Fibroblast of upper back skin (primary cell): ENCODE data around the gene CELSR2.

Source experiments
- DNase-seq: peaks from one replicate; pipeline ENCODE4 v3.0.0-alpha.2; 2013

CELSR2 gene

DNA sequence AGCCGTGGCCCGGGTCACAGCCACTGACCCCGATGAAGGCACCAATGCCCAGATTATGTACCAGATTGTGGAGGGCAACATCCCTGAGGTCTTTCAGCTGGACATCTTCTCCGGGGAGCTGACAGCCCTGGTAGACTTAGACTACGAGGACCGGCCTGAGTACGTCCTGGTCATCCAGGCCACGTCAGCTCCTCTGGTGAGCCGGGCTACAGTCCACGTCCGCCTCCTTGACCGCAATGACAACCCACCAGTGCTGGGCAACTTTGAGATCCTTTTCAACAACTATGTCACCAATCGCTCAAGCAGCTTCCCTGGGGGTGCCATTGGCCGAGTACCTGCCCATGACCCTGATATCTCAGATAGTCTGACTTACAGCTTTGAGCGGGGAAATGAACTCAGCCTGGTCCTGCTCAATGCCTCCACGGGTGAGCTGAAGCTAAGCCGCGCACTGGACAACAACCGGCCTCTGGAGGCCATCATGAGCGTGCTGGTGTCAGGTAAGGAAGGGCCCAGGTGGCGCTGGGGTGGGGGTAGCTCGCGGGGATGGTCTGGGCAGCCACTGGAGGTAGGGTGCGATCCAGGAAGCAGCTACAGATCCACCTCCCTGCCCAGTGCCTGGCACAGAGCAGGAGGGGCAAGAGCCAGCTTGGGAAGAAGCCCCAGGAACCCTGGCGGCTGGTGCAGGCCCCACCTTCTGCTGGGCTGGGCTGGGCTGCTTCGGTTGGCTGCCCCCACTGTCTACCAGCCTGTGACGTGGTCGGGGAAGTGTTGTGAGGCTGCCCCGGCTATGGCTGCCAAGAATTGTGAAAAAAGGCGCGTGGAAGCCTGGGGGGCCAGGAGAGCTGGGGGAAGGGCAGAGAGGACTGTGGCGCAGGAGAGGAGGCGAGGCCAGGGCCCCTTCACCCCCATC lies 3.8 kb downstream of the CELSR2 start:
- DNase-seq: no peak

DNA sequence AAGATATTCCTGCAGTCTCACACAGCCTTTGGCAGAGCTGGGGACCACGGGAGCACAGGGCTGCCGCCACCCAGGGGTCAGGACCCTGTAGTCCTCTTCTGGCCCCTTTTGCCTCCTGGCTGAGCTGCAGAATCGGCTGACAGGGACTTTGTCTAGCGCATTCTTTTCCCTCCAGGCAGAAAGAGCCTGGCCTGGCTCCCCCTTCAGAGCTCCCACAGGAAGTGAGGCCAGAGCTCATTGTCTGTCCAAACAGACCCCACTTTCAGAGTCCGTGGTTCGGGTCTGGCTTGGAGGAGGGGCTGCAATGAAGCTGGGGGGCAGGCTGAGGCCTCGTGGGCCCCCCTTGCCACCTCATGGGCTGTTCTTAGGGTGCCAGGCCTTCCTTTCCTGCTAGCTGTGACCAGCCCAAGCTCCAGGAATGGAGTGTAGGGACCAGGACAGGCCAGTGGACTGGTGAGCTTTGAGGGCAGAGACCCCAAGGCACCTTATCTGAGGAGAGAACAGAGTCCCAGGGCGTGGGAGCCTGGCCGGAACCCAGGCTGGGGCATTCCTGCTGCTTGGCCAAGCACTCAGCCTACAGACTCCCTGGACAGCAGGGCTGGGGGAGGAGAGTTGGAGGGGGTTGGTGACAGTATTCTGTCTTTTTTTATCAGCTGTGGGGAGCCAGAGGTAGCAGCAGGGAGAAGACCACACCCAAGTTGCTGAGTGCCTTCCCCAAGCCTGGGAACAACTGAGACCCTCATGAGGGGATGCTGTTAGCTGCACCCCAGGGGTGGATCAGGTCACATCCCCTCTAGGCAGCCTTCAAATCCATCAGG lies 4.7 kb downstream of the CELSR2 start:
- DNase-seq: peak; percentile 27

DNA sequence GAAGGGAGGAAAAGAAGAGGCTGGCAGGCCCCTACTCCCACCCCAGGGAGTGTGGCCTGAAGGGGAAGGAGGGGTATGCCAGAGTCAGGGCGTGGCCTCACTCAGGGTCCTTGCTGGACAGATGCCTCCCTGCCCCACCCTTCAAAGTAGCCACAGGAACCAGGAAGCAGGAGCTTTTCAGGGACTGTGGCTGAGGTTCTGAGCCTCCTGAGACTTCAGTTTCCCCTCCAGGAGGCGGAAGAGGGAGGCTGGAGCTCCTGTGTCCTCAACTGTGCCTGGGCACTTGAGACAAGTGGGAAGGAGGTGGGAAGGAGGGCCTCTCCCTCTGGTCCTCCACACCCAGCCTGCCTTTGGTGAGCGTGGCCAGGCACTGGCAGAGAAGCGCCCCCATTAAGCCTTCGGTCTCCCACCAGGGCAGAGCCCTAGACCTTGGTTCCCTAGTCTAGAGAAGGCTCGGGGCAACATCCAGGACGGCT lies 5.3 kb downstream of the CELSR2 start:
- DNase-seq: no peak

DNA sequence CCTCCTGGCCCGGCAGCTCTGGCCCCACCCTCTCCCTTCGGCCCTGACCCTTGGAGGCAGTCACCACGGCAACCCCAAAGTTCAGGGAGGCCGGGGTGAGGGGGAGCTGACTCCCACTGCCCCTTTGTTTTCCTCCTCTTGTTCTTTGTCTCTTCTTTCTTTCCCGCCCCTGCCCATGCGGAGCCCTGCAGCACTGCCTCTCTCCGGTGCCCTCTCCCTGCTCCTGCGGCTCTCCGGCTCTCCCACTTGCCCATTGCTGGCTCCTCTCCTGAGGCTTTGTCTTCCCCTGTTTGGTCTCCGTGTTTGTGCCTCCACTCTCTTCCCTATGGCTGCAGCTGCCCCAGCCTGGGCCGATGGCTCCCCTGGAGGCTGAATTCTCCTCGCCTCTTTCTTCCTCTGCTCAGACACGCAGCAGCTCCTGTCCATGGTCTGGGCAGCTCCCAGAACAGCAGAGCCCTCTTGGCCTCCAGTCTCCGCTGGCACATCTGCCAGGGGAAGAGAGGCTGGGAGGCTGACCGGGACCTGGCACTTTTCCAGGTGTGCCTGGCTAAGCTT lies 5.8 kb downstream of the CELSR2 start:
- DNase-seq: no peak

DNA sequence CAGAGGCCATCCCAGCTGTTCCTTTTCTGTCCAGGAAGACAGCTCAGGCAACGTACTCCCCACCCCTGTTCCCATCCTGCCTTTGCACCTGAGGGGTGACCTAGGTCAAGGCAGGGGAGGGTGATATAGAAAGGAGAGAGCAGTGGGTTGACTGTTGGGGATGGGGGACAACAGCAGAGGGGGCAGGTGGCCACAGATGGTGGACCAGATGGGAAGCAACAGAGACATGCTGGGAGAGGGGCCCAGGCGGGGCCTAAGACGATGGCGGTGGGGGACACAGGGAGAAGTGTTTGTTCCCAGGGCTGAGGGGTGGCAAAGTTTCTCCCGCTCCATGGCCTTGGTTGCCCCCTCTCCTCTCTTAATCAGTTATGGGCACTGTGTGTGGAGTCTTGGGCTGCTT lies 6.3 kb downstream of the CELSR2 start:
- DNase-seq: no peak

DNA sequence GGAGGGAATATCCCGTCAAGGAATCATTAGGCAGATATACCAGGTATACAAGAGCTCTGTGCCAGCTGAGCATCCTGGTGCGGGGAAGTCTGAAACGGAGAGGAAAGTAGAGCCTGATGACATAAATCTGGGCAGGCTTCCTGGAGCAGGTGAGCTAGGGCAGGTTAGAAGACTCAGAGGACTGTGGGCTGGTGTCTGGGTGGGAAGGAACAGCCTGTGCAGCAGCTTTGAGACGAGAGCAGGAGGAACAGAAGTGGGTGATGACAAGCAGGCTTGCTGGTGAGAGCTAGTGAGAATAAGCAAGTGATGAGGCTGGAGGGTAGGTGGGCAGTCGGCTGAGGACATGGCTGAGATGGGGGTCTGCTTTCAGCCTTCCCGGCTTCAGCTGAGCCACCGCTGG lies 6.7 kb downstream of the CELSR2 start:
- no peak for DNase-seq

DNA sequence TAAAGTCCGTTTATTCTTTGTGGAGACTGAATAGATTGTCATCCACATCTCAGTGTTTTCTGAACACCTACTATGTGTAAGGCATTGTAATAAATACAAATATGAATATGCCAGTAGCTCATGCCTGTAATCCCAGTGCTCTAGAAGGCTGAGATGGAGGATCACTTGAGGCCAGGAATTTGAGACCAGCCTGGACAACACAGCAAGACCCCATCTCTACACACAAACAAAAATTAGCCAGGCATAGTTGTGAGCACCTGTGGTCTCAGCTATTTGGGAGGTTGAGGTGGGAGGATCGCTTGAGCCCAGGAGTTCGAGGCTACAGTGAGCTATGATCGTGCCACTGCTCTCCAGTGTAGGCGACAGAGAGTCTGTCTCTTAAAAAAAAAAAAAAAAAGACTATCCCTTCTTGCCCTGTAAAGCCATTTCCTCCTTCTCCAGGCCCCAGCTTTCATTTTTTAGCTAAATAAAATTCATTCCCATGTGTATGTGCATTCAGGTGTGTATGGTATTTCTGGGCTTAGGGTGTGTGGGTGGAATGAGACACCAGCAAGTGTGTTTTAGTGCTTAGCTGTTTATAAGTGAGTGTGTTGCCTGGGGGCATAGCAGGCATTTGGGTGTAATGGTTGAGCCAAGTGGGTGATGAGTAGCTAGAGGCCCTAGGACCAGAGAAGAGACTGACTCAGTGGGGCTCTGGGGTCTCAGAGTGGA lies 7.8 kb downstream of the CELSR2 start:
- DNase-seq: no peak

DNA sequence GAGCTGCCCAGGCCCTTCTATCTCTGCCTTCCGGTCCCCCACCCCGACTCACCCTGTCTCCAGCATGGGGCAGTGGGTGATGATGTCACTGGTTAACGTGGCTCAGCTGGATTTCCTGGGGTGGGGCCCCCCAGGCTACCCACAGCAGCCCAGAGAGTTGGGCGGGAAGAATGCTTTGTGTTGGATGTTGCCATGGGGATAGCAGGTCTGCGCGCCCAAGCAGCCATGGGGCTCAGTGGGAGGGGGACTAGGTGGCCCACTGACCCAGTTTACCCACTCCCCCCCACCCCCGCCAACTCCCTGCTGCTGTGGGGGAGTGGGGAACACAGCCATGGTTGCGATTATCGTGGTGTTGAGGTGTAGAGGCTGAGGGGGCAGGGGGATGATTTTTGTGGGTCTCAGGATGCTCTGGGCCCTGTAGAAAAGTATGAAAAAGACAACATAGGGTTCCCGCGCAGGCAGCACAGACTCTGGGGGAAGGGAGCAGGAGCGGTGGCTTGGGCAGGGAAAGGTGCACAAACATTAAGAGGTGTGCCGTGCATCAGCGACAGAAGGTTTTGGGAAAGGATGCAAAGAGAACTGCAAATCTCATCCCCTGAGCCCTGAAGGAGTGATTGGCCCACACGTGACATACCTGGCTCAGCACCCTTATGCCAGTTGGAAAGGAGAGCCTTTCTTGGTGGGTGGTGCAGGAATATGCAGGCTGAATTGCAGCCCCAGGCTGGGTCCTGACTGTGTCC lies 8.5 kb downstream of the CELSR2 start:
- no peak for DNase-seq

DNA sequence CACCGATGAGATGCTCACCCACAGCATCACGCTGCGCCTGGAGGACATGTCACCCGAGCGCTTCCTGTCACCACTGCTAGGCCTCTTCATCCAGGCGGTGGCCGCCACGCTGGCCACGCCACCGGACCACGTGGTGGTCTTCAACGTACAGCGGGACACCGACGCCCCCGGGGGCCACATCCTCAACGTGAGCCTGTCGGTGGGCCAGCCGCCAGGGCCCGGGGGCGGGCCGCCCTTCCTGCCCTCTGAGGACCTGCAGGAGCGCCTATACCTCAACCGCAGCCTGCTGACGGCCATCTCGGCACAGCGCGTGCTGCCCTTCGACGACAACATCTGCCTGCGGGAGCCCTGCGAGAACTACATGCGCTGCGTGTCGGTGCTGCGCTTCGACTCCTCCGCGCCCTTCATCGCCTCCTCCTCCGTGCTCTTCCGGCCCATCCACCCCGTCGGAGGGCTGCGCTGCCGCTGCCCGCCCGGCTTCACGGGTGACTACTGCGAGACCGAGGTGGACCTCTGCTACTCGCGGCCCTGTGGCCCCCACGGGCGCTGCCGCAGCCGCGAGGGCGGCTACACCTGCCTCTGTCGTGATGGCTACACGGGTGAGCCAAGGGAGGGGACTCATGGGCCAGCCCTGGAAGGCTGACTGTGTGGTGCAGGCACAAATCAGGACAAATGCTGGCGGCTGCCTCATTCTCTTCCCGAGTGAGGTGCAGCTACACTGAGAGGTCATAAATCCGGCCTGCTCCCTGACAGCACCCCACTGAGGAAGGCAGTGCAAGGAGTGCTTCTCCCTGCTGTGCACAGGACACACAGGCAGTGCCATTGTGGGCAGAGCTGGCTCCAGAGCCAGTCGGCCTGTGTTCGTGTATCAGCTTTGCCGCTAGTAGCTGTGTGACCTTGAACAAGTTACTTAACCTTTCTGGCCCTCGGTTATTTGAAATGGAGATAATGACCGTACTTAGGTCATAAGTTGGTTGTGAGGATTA lies 9.4 kb downstream of the CELSR2 start:
- no peak for DNase-seq

DNA sequence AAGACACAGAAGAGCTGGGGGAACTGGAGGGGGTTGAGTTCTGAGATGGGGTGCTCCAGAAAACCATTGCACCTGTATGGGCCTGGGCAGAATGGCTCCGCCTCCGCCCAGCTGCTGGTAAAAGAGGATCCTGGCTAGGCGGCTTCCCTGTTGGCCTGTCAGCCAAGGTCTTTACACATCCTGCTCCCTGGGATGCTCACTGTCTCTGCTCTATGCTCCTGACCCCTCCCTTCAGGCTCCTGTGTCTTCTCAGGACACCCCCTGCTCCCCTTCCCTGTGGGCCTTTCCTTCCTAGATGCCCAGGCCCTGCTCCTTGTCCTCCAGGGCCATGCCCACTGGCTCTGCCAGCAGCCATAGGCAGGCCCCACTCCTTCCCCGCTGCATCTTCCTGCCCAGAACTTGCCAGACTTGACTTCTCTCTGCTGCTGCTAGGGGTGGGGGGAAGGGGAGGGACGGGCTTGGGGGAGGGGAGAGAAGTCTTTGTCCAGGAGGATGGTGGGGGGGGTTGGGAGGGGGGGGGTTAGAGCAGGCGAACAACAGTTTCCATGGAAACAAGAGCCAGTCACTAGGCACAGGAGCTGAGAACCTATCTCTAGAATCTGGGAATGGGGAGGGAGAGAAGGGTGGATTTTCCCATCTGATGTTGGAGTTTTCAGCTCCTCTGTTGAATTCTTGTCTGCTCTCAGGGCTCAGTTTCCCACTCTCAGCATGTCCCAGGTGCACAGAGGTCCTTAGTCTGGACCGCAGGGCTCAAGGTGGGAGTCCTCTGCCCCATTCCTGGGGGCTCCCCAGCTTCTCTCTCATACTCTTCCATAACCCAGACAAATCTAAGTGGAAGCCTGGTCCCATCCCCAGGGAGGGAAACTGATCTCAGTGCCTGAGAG lies 10.6 kb downstream of the CELSR2 start:
- no peak for DNase-seq

DNA sequence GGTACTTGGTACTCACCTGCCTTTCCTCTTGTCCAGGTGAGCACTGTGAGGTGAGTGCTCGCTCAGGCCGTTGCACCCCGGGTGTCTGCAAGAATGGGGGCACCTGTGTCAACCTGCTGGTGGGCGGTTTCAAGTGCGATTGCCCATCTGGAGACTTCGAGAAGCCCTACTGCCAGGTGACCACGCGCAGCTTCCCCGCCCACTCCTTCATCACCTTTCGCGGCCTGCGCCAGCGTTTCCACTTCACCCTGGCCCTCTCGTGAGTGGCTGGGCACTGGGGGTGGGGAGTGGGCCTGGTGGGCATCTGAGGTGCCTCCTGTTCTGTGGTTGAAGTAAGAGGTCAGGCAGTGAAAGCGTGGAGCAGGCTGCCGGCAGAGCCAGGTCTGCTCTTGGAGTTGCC lies 11.7 kb downstream of the CELSR2 start:
- DNase-seq: no peak

DNA sequence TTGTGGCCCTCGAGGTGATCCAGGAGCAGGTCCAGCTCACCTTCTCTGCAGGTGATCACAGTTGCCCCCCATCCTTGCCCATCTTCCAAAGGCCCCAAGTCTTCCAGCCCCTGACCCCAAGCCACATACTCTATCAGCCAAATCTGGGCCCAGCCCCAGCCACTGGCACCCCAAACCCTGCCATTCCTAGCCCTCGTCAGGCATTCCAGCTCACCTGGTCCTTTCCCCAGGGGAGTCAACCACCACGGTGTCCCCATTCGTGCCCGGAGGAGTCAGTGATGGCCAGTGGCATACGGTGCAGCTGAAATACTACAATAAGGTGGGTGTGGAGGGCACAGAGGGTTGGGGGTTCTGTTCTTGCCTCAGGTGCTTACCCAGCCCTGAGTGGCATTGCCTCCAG lies 12.2 kb downstream of the CELSR2 start:
- DNase-seq: no peak

- no peak for DNase-seq
Observed at GRCh38 chr1:109262231-109263055, 13.1 kb downstream of the CELSR2 start.

DNA sequence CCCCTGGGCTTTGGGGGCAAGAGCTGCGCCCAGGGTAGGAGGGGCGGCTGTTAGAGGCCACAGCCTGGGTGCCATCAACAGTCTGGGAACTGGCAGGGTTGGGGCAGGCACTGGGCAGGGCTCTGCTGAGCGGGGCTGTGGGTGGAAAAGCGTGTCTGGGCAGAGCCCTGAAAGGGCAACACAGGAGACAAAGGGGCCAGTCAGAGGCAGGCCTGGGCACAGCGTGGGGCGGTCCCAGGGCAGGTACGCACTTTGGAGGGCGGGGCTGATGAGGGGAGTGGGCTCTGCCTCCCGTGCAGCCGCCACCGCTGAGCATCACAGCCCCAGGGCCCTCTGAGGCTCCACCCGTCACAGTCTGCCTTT lies 13.9 kb downstream of the CELSR2 start:
- DNase-seq: no peak

DNA sequence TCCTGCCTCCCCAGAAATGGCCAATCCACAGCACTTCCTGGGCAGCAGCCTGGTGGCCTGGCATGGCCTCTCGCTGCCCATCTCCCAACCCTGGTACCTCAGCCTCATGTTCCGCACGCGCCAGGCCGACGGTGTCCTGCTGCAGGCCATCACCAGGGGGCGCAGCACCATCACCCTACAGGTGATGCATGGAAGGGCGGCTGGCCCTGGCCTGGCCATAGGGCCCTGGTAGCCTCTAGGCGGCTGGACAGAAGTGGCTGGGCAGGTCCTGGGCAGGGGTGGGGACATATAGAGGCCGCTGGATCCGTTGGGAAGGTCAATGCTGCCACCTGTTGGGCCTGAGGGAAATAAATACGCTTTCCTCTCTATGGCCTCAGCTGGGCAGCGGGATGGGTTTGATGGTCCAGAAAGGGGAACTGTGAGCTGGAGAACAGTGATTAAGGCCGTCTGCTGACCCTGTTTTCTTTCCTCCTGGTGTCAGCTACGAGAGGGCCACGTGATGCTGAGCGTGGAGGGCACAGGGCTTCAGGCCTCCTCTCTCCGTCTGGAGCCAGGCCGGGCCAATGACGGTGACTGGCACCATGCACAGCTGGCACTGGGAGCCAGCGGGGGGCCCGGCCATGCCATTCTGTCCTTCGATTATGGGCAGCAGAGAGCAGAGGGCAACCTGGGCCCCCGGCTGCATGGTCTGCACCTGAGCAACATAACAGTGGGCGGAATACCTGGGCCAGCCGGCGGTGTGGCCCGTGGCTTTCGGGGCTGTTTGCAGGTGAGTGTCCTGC lies 14.4 kb downstream of the CELSR2 start:
- peak; percentile 65 for DNase-seq

DNA sequence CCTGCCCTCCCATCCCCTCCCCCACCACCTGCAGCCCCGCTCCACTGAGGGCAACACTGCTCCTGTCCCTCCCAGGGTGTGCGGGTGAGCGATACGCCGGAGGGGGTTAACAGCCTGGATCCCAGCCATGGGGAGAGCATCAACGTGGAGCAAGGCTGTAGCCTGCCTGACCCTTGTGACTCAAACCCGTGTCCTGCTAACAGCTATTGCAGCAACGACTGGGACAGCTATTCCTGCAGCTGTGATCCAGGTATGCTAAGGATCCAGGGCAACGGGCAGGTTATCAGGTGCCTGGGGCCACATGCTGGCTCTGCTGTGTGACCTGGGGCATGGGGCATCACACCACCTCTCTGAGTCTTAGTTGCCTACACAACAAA lies 15.0 kb downstream of the CELSR2 start:
- DNase-seq: no peak

- DNase-seq: no peak
Observed at GRCh38 chr1:109265016-109265415, 15.7 kb downstream of the CELSR2 start.

- DNase-seq: no peak
Observed at GRCh38 chr1:109265741-109266330, 16.5 kb downstream of the CELSR2 start.
